Stimulated activated CD8-positive, alpha-beta memory T cell treated with anti-CD3 and anti-CD28 coated beads, Interleukin-7, amount 100 ng/mL, for 1 hour (primary cell): ENCODE measurements around the gene HOGA1.
"Not testable (repeated sequence)": the region's sequence is repeated elsewhere in the genome, so short reads cannot be mapped to it uniquely, and the experiment has no call there.

Source experiments
- DNase-seq, 2 donors: peaks; one replicate each; pipeline ENCODE4 v3.0.0-alpha.2; 2020; ENCODE audit warnings: low read depth in 2 of 2

The HOGA1 gene

GRCh38 chr10:97608991-97609561 lies 24.9 kb downstream of the HOGA1 start:
- no peak for DNase-seq

- DNase-seq = no peak
Observed at GRCh38 chr10:97611473-97611872, 27.3 kb downstream of the HOGA1 start.

DNA sequence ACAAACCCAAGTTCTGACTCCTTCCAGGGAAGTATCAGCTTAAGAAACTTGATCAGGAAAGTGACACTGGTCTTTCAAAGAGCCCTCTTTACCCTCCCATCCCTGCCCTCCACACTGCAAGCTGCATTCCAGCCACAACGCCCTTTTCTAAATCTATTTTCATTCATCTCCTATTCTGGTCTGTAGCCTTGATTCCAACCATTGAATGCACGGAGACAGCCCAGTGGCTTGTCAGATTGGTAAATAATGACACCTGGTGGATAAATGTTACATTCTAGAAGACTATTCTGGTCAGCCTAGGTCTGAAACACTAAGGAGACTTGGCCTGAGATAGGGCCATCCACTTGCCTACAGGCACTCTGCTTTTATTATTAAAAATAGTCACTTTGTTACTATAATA lies 28.2 kb downstream of the HOGA1 start:
- DNase-seq = no peak

DNA sequence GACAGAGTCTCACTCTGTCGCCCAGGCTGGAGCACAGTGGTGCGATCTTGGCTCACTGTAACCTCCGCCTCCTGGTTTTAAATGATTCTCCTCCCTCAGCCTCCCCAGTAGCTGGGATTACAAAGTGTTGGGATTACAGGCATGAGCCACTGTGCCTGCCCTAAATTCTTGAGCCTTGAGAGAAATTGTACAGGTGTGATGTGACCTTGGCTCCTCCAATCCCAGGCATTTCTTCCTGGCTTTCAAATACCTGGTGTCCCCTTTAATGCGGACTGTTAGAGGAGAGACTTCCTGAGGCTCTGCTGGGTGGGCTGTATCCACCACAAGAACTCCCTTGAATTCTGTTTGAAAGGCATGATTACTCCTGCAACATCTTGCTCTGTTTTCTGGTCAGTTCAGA lies 34.1 kb downstream of the HOGA1 start:
- no peak for DNase-seq

GRCh38 chr10:97618733-97619132 lies 34.5 kb downstream of the HOGA1 start:
- DNase-seq = no peak

GRCh38 chr10:97623277-97623676 lies 39.1 kb downstream of the HOGA1 start:
- no peak for DNase-seq

DNA sequence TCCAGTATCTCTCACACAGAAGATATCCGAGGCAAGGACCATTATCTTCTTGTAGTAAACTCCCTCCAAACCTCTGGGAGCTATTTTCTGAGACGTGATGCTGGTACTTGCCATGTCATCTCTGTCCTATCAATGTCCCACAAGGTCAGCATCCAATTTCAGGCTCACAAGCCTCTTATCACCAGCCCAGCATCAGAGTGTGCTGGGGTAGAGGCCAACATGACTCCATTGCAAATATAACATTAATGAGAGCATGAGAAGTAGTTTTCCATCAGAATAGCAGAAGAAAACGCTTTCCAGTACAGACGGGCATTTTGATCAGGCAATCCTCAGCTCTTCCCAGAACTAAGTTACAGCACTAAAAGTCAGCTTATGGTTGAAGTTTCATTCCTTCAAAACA lies 43.5 kb downstream of the HOGA1 start:
- DNase-seq = no peak

DNA sequence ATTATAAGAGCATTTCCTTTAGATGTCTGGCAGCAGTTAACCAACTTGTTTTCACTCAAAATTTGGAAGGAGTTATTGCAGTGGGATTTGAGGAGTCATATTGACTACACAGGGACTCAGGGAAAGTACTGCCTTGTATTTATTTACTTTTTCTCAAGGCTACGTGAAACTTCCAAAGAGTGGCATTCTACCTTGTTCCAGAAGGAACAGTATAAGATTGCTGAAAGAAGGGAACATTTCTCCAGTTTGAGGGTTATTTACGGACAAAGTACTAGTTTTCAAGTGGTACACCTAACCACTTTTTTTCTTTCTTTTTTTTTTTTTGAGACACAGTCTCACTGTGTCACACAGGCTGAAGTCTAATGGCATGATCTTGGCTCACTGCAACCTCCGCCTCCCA lies 44.0 kb downstream of the HOGA1 start:
- DNase-seq = no peak

DNA sequence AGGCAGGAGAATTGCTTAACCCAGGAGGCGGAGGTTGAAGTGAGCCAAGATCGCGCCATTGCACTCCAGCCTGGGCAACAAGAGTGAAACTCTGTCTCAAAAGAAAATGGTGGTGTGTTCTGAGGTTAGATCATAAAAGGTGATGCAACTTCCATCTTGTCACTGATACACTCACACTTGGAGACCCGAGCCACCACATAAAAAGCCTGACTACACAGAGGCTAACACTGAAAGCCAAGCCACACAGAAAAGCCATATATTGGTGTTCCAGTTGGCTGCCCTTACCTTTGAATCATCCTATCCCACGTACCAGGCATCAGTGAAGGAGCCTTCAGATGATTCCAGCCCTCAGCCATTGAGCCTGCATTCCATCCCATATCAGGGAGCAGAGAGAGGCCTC lies 45.1 kb downstream of the HOGA1 start:
- no peak for DNase-seq

GRCh38 chr10:97631098-97631497 lies 46.9 kb downstream of the HOGA1 start:
- no peak for DNase-seq

GRCh38 chr10:97632949-97633884 lies 49.0 kb downstream of the HOGA1 start, which contains the start of gene MORN4:
MORN4 (minus strand) TSS chr10:97633500; CDS start chr10:97619653, 13,847 bp downstream.
- peak; percentile 80 to 81 for DNase-seq

DNA sequence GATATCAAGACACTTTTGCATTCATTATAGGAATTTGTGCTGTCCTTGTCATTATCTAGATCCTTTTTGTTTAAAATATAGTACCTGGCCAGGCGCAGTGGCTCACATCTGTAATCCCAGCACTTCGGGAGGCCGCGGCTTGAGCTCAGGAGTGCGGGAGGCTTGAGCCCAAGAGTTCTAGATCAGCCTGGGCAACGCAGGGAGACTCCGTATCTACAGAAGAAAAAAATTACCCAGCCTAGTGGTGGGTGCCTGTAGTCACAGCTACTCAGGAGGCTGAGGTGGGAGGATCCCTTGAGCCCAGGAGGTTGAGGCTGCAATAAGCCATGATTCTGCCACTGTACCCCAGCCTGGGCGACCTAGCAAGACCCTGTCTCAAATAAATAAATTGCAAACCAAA lies 49.7 kb downstream of the HOGA1 start:
- no peak for DNase-seq

- DNase-seq = no peak
Observed at GRCh38 chr10:97635577-97635976, 51.4 kb downstream of the HOGA1 start.

DNA sequence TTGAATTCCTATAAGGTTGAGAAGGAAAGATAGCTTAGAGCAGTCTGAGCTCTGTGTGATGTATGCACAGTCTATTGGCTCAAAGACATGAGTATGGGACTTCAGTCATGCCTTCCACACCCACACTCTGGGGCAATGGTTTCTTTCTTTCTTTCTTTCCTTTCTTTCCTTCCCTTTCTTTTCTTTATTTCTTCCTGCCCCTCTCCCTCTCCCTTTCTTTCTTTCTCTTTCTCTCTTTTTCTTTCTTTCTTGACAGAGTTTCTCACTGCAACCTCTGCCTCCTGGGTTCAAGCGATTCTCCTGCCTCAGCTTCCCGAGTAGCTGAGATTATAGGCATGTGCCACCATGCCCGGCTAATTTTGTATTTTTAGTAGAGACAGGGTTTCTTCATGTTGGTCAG lies 54.9 kb downstream of the HOGA1 start:
- DNase-seq = not testable (repeated sequence)

GRCh38 chr10:97640174-97640867 lies 56.1 kb downstream of the HOGA1 start, which contains the start of gene PI4K2A:
PI4K2A (plus strand) TSS chr10:97640671; CDS start chr10:97640743, 72 bp downstream.
- peak; percentile 95 to 96 for DNase-seq

- DNase-seq = no peak
Observed at GRCh38 chr10:97640868-97641811, 57.0 kb downstream of the HOGA1 start.

GRCh38 chr10:97642471-97643159 lies 58.4 kb downstream of the HOGA1 start:
- not testable (repeated sequence) for DNase-seq

DNA sequence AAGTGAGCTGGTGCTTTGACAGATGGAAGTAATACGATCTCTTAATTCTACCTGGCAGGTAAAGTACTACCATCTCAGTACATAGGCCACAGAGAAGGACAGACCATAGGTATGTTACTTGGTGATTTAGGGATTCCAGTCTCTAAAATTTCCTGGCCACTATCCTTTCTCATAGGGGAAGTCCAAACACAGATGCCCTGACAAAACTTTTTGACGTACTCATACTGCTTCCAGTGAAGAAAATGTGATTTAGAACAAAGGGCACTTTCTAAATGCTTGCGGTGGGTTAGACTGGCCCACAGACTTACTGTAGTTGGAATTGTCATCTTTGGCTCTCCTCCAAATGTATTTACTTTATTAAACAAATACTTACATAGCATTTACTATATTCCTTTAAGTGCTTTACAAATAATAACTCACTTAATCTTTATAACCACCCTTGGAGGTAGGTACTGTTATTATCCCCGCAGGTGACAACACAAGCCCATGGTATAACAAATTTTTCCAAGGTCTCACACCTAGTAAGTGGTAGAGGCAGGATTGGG lies 59.3 kb downstream of the HOGA1 start:
- DNase-seq = no peak

- no peak for DNase-seq
Observed at GRCh38 chr10:97644936-97645335, 60.7 kb downstream of the HOGA1 start.

DNA sequence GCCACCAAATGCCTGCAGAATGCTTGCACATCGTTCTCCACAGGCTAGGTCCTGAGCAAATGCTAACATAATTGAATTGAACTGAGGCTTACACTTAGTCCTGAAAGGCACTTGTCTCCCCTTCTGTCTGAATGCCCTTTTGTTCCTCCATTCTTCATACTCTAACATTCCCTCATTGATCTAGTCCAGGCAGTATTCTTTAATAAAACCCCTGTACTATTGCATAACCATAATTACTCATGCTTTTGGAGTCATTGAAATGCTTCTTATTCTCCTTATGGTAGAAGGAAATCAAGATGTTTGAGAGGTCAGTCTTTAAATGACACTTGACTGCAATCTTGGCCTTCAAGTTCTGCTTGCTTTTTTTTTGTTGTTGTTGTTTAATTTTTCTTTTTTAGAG lies 63.4 kb downstream of the HOGA1 start:
- DNase-seq = no peak
